IMR-90 (cell line): ENCODE results near the gene ACO1.
A peak's percentile ranks its signal among the peaks of the same experiment; 100 is the strongest.

Experiments used
- CEBPB ChIP-seq: IDR thresholded peaks from 2 replicates; pipeline ENCODE4 v1.6.1; 2012; ENCODE audit warnings: low read depth, low read length, improper control_type of control experiment
- SMC3 ChIP-seq: fragments of 150-350 bp; IDR thresholded peaks from 2 replicates; pipeline ENCODE4 v1.6.1; 2016; ENCODE audit warnings: low read depth, mild to moderate bottlenecking, antibody characterized with exemption, low read length, moderate library complexity
- TF ChIP-seq, protein P1 (sequence below): conservative IDR thresholded peaks from 2 replicates; pipeline ENCODE4 v1.5.1; 2012; ENCODE audit warnings: mild to moderate bottlenecking, low read depth, low read length, improper control_type of control experiment

DNA sequence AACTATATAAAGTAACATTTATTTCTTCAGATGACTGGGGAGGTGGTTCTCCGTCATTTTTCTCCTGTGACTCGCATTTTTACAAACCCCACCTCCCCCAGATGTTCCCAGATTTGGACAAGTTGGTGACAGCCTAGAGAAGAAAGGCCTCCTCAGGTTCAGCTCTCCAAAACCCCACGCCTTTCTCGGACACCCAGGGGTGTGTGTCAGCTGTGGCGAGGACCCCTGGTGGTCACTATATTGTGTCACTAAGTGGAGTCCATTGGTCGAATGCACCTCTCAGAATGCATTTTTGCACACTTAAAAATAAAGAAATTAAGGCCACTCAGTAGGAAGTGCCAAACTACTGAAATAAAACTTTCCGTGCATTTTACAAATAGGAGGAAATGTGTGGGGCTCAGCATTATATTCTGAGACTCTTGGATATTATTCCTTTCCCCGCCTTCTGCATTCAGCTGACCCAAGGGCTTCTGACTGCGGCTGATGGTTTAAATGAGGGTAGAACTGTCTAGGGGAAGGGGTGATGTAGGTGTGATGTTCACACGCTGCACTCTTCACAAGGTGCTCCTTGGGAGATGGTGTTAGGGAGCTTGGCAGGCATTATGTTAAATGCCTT is 47.6 kb downstream of the ACO1 start:
- TF ChIP-seq, protein P1, sequence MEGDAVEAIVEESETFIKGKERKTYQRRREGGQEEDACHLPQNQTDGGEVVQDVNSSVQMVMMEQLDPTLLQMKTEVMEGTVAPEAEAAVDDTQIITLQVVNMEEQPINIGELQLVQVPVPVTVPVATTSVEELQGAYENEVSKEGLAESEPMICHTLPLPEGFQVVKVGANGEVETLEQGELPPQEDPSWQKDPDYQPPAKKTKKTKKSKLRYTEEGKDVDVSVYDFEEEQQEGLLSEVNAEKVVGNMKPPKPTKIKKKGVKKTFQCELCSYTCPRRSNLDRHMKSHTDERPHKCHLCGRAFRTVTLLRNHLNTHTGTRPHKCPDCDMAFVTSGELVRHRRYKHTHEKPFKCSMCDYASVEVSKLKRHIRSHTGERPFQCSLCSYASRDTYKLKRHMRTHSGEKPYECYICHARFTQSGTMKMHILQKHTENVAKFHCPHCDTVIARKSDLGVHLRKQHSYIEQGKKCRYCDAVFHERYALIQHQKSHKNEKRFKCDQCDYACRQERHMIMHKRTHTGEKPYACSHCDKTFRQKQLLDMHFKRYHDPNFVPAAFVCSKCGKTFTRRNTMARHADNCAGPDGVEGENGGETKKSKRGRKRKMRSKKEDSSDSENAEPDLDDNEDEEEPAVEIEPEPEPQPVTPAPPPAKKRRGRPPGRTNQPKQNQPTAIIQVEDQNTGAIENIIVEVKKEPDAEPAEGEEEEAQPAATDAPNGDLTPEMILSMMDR: peak; percentile 57
- TF ChIP-seq CEBPB (no peak), SMC3 (peak; percentile 63)
